ENCODE results near the gene NPB. TPM values are rescaled to one million over a fixed set of nuclear protein-coding genes. Genes with fewer than 3 reads are reported as not detected.

The NPB gene
- total RNA-seq, result 0.22 and 0.25 TPM in 2 replicates

GRCh38 chr17:81902023-81902652 lies at the start of gene NPB:
Gene NPB (plus strand): TSS chr17:81902238. CDS start chr17:81902278, 40 bp downstream.

GRCh38 chr17:81859906-81860755 lies 41.9 kb upstream of the NPB start, which contains the start of gene P4HB:
Gene P4HB (minus strand): TSS chr17:81860535. CDS start chr17:81860471, 64 bp downstream.

GRCh38 chr17:81870981-81871386 lies 31.1 kb upstream of the NPB start, which contains the start of gene ARHGDIA:
Gene ARHGDIA (minus strand): TSS chr17:81871337. CDS start chr17:81869930, 1,407 bp downstream.

GRCh38 chr17:81911277-81911961 lies 9.4 kb downstream of the NPB start, which contains the start of gene PCYT2:
Gene PCYT2 (minus strand): TSS chr17:81911399. CDS start chr17:81911355, 44 bp downstream.

GRCh38 chr17:81917565-81918332 lies 15.7 kb downstream of the NPB start, which contains the start of gene SIRT7:
Gene SIRT7 (minus strand): TSS chr17:81918176. CDS start chr17:81918131, 45 bp downstream.

GRCh38 chr17:81927653-81928543 lies 25.9 kb downstream of the NPB start, which contains the start of gene MAFG:
Gene MAFG (minus strand): TSS chr17:81927735. CDS start chr17:81923185, 4,550 bp downstream.

GRCh38 chr17:81947189-81947588 lies 45.2 kb downstream of the NPB start, which contains the start of gene MYADML2:
Gene MYADML2 (minus strand): TSS chr17:81947233. CDS start chr17:81941741, 5,492 bp downstream.

Other genes starting within 250 kb of the NPB start
- gene PDE6G, start 245.7 kb upstream of the NPB start, total RNA-seq, result 0.25 TPM in 1 of 2 replicates, not detected in the other
- 34.0 and 38.5 TPM in 2 replicates for gene OXLD1, start 235.6 kb upstream of the NPB start, total RNA-seq
- 11.0 and 12.0 TPM in 2 replicates for gene CCDC137, start 235.5 kb upstream of the NPB start, total RNA-seq
- gene ARL16, start 218.4 kb upstream of the NPB start, total RNA-seq, result 24.2 and 25.0 TPM in 2 replicates
- 104 and 130 TPM in 2 replicates for gene HGS, start 218.2 kb upstream of the NPB start, total RNA-seq
- gene MRPL12, start 198.9 kb upstream of the NPB start, total RNA-seq, result 8.6 and 11.8 TPM in 2 replicates
- gene SLC25A10, start 190.0 kb upstream of the NPB start, total RNA-seq, result 11.0 and 31.7 TPM in 2 replicates
- gene GCGR, start 98.1 kb upstream of the NPB start, total RNA-seq, result not detected in 2 replicates
- gene MCRIP1, start 68.9 kb upstream of the NPB start, total RNA-seq, result 85.0 and 126 TPM in 2 replicates
- gene PPP1R27, start 67.2 kb upstream of the NPB start, total RNA-seq, result not detected in 2 replicates
- gene P4HB, start 41.7 kb upstream of the NPB start, total RNA-seq, result 1,482 and 2,745 TPM in 2 replicates
- gene ARHGDIA, start 30.9 kb upstream of the NPB start, total RNA-seq, result 159 and 234 TPM in 2 replicates
- 129 and 334 TPM in 2 replicates for gene ALYREF, start 10.7 kb upstream of the NPB start, total RNA-seq
- gene ANAPC11, start 10.5 kb upstream of the NPB start, total RNA-seq, result 228 and 235 TPM in 2 replicates
- 108 TPM in 2 replicates for gene PCYT2, start 9.2 kb downstream of the NPB start, total RNA-seq
- gene SIRT7, start 15.9 kb downstream of the NPB start, total RNA-seq, result 32.2 and 36.1 TPM in 2 replicates
- 25.9 and 39.5 TPM in 2 replicates for gene MAFG, start 25.5 kb downstream of the NPB start, total RNA-seq
- 92.4 and 182 TPM in 2 replicates for gene PYCR1, start 35.1 kb downstream of the NPB start, total RNA-seq
- 0.12 TPM in 1 of 2 replicates, not detected in the other for gene MYADML2, start 45.0 kb downstream of the NPB start, total RNA-seq
- under 0.01 TPM in 2 replicates for gene NOTUM, start 58.9 kb downstream of the NPB start, total RNA-seq
- 26.8 and 30.4 TPM in 2 replicates for gene ASPSCR1, start 75.4 kb downstream of the NPB start, total RNA-seq
- 22.2 and 55.8 TPM in 2 replicates for gene CENPX, start 120.6 kb downstream of the NPB start, total RNA-seq
- 18.6 and 28.7 TPM in 2 replicates for gene LRRC45, start 121.1 kb downstream of the NPB start, total RNA-seq
- 7.4 and 9.0 TPM in 2 replicates for gene RAC3, start 129.4 kb downstream of the NPB start, total RNA-seq
- gene DCXR, start 135.5 kb downstream of the NPB start, total RNA-seq, result 47.3 and 55.2 TPM in 2 replicates
- gene RFNG, start 149.6 kb downstream of the NPB start, total RNA-seq, result 28.7 and 50.9 TPM in 2 replicates
- gene GPS1, start 149.7 kb downstream of the NPB start, total RNA-seq, result 99.2 and 137 TPM in 2 replicates
- gene DUS1L, start 163.6 kb downstream of the NPB start, total RNA-seq, result 70.9 and 85.4 TPM in 2 replicates
- gene FASN, start 196.0 kb downstream of the NPB start, total RNA-seq, result 234 and 261 TPM in 2 replicates